WTC11 (cell line): ENCODE measurements around the gene ZNF3. TPM values are rescaled to one million over a fixed set of nuclear protein-coding genes. Genes with fewer than 3 reads are reported as not detected.
A peak's percentile ranks its signal among the peaks of the same experiment; 100 is the strongest.

Source experiments
- AR ChIP-seq: fragments of 250-450 bp; sonication (Bioruptor Pico); IDR thresholded peaks from 2 replicates; pipeline ENCODE4 v1.9.0; 2021; ENCODE audit warnings: mild to moderate bottlenecking
- ETV6 ChIP-seq: sonication (generic); formaldehyde crosslinking; IDR thresholded peaks from 2 replicates; pipeline ENCODE4 v1.8.1; 2022; ENCODE audit warnings: mild to moderate bottlenecking, missing genetic modification reagents
- GABPB1 ChIP-seq: sonication (generic); formaldehyde crosslinking; IDR thresholded peaks from 2 replicates; pipeline ENCODE4 v1.8.1; 2023; ENCODE audit warnings: mild to moderate bottlenecking, missing genetic modification reagents
- NFE2L1 ChIP-seq: sonication (generic); formaldehyde crosslinking; IDR thresholded peaks from 2 replicates; pipeline ENCODE4 v1.8.1; 2023; ENCODE audit warnings: missing genetic modification reagents
- NR3C1 ChIP-seq: sonication (generic); formaldehyde crosslinking; conservative IDR thresholded peaks from 2 replicates; pipeline ENCODE4 v1.8.1; 2023; ENCODE audit warnings: low read depth, mild to moderate bottlenecking, missing genetic modification reagents
- OVOL2 ChIP-seq: fragments of 250-450 bp; sonication (Bioruptor Pico); IDR thresholded peaks from 2 replicates; pipeline ENCODE4 v1.9.0; 2021; ENCODE audit warnings: mild to moderate bottlenecking, borderline replicate concordance
- RELA ChIP-seq: sonication (generic); formaldehyde crosslinking; IDR thresholded peaks from 2 replicates; pipeline ENCODE4 v1.8.1; 2022; ENCODE audit warnings: missing genetic modification reagents, mild to moderate bottlenecking, borderline replicate concordance
- TEAD1 ChIP-seq: sonication (generic); formaldehyde crosslinking; IDR thresholded peaks from 2 replicates; pipeline ENCODE4 v1.8.0; 2022; ENCODE audit warnings: mild to moderate bottlenecking, missing genetic modification reagents
- ZNF263 ChIP-seq: sonication (generic); formaldehyde crosslinking; IDR thresholded peaks from 2 replicates; pipeline ENCODE4 v1.8.1; 2022; ENCODE audit warnings: low read depth, mild to moderate bottlenecking, moderate library complexity, missing genetic modification reagents
- ZNF317 ChIP-seq: sonication (generic); formaldehyde crosslinking; IDR thresholded peaks from 2 replicates; pipeline ENCODE4 v1.8.1; 2023; ENCODE audit warnings: low read depth, mild to moderate bottlenecking, moderate library complexity, missing genetic modification reagents, borderline replicate concordance
- ZNF423 ChIP-seq: fragments of 250-450 bp; sonication (Bioruptor Pico); IDR thresholded peaks from 2 replicates; pipeline ENCODE4 v2.1.2; 2022; ENCODE audit warnings: mild to moderate bottlenecking, moderate library complexity
- ZNF532 ChIP-seq: fragments of 250-450 bp; sonication (Bioruptor Pico); IDR thresholded peaks from 2 replicates; pipeline ENCODE4 v1.9.0; 2021; ENCODE audit warnings: mild to moderate bottlenecking, borderline replicate concordance
- total RNA-seq: library from RNA; stranded (reverse); gene quantifications from 3 replicates; pipeline ENCODE4 v1.2.3, GENCODE V29; 2021
- TF ChIP-seq, protein P1 (sequence below): sonication (generic); formaldehyde crosslinking; IDR thresholded peaks from 2 replicates; pipeline ENCODE4 v1.8.0; 2022; ENCODE audit warnings: missing genetic modification reagents
- TF ChIP-seq, protein P2 (sequence below): fragments of 250-450 bp; sonication (Bioruptor Pico); IDR thresholded peaks from 2 replicates; pipeline ENCODE4 v2.1.2; 2022; ENCODE audit warnings: mild to moderate bottlenecking, moderate library complexity
- TF ChIP-seq, protein P3 (sequence below): sonication (generic); formaldehyde crosslinking; IDR thresholded peaks from 2 replicates; pipeline ENCODE4 v1.8.1; 2023; ENCODE audit warnings: mild to moderate bottlenecking, missing genetic modification reagents, moderate library complexity
- TF ChIP-seq, protein P4 (sequence below): fragments of 250-450 bp; sonication (Bioruptor Pico); IDR thresholded peaks from 2 replicates; pipeline ENCODE4 v1.8.0; 2021; ENCODE audit warnings: mild to moderate bottlenecking
- TF ChIP-seq, protein P5 (sequence below): sonication (generic); formaldehyde crosslinking; IDR thresholded peaks from 2 replicates; pipeline ENCODE4 v1.8.0; 2022; ENCODE audit warnings: mild to moderate bottlenecking, missing genetic modification reagents
- TF ChIP-seq, protein P6 (sequence below): sonication (generic); formaldehyde crosslinking; IDR thresholded peaks from 2 replicates; pipeline ENCODE4 v1.8.1; 2023; ENCODE audit warnings: mild to moderate bottlenecking, missing genetic modification reagents, borderline replicate concordance

Gene ZNF3
- total RNA-seq, 1 experiment from 2014 or later: 48.3 TPM

- TF ChIP-seq, protein P1, sequence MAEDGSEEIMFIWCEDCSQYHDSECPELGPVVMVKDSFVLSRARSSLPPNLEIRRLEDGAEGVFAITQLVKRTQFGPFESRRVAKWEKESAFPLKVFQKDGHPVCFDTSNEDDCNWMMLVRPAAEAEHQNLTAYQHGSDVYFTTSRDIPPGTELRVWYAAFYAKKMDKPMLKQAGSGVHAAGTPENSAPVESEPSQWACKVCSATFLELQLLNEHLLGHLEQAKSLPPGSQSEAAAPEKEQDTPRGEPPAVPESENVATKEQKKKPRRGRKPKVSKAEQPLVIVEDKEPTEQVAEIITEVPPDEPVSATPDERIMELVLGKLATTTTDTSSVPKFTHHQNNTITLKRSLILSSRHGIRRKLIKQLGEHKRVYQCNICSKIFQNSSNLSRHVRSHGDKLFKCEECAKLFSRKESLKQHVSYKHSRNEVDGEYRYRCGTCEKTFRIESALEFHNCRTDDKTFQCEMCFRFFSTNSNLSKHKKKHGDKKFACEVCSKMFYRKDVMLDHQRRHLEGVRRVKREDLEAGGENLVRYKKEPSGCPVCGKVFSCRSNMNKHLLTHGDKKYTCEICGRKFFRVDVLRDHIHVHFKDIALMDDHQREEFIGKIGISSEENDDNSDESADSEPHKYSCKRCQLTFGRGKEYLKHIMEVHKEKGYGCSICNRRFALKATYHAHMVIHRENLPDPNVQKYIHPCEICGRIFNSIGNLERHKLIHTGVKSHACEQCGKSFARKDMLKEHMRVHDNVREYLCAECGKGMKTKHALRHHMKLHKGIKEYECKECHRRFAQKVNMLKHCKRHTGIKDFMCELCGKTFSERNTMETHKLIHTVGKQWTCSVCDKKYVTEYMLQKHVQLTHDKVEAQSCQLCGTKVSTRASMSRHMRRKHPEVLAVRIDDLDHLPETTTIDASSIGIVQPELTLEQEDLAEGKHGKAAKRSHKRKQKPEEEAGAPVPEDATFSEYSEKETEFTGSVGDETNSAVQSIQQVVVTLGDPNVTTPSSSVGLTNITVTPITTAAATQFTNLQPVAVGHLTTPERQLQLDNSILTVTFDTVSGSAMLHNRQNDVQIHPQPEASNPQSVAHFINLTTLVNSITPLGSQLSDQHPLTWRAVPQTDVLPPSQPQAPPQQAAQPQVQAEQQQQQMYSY (CRISPR knock-in tag): no peak
- no peak for TF ChIP-seq RELA
- TF ChIP-seq, protein P2, sequence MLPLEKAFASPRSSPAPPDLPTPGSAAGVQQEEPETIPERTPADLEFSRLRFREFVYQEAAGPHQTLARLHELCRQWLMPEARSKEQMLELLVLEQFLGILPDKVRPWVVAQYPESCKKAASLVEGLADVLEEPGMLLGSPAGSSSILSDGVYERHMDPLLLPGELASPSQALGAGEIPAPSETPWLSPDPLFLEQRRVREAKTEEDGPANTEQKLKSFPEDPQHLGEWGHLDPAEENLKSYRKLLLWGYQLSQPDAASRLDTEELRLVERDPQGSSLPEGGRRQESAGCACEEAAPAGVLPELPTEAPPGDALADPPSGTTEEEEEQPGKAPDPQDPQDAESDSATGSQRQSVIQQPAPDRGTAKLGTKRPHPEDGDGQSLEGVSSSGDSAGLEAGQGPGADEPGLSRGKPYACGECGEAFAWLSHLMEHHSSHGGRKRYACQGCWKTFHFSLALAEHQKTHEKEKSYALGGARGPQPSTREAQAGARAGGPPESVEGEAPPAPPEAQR (CRISPR knock-in tag): no peak
- TF ChIP-seq, protein P3, sequence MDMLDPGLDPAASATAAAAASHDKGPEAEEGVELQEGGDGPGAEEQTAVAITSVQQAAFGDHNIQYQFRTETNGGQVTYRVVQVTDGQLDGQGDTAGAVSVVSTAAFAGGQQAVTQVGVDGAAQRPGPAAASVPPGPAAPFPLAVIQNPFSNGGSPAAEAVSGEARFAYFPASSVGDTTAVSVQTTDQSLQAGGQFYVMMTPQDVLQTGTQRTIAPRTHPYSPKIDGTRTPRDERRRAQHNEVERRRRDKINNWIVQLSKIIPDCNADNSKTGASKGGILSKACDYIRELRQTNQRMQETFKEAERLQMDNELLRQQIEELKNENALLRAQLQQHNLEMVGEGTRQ (CRISPR knock-in tag): no peak
- no peak for TF ChIP-seq AR
- TF ChIP-seq ZNF263: no peak
- TF ChIP-seq GABPB1 (CRISPR knock-in tag): peak; percentile 82
- no peak for TF ChIP-seq ZNF423
- TF ChIP-seq ZNF317 (CRISPR knock-in tag): no peak
- TF ChIP-seq, protein P4, sequence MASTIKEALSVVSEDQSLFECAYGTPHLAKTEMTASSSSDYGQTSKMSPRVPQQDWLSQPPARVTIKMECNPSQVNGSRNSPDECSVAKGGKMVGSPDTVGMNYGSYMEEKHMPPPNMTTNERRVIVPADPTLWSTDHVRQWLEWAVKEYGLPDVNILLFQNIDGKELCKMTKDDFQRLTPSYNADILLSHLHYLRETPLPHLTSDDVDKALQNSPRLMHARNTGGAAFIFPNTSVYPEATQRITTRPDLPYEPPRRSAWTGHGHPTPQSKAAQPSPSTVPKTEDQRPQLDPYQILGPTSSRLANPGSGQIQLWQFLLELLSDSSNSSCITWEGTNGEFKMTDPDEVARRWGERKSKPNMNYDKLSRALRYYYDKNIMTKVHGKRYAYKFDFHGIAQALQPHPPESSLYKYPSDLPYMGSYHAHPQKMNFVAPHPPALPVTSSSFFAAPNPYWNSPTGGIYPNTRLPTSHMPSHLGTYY (CRISPR knock-in tag): no peak
- TF ChIP-seq, protein P5, sequence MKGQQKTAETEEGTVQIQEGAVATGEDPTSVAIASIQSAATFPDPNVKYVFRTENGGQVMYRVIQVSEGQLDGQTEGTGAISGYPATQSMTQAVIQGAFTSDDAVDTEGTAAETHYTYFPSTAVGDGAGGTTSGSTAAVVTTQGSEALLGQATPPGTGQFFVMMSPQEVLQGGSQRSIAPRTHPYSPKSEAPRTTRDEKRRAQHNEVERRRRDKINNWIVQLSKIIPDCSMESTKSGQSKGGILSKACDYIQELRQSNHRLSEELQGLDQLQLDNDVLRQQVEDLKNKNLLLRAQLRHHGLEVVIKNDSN (CRISPR knock-in tag): peak; percentile 51; the same call in 1 of the 2 replicates
- TF ChIP-seq ETV6 (CRISPR knock-in tag): peak; percentile 47; the same call in 1 of the 2 replicates
- TF ChIP-seq, protein P6, sequence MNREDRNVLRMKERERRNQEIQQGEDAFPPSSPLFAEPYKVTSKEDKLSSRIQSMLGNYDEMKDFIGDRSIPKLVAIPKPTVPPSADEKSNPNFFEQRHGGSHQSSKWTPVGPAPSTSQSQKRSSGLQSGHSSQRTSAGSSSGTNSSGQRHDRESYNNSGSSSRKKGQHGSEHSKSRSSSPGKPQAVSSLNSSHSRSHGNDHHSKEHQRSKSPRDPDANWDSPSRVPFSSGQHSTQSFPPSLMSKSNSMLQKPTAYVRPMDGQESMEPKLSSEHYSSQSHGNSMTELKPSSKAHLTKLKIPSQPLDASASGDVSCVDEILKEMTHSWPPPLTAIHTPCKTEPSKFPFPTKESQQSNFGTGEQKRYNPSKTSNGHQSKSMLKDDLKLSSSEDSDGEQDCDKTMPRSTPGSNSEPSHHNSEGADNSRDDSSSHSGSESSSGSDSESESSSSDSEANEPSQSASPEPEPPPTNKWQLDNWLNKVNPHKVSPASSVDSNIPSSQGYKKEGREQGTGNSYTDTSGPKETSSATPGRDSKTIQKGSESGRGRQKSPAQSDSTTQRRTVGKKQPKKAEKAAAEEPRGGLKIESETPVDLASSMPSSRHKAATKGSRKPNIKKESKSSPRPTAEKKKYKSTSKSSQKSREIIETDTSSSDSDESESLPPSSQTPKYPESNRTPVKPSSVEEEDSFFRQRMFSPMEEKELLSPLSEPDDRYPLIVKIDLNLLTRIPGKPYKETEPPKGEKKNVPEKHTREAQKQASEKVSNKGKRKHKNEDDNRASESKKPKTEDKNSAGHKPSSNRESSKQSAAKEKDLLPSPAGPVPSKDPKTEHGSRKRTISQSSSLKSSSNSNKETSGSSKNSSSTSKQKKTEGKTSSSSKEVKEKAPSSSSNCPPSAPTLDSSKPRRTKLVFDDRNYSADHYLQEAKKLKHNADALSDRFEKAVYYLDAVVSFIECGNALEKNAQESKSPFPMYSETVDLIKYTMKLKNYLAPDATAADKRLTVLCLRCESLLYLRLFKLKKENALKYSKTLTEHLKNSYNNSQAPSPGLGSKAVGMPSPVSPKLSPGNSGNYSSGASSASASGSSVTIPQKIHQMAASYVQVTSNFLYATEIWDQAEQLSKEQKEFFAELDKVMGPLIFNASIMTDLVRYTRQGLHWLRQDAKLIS (CRISPR knock-in tag): no peak
- TF ChIP-seq TEAD1 (CRISPR knock-in tag): peak; percentile 37; the same call in 1 of the 2 replicates
- no peak for TF ChIP-seq ZNF532 (CRISPR knock-in tag)
- no peak for TF ChIP-seq OVOL2 (CRISPR knock-in tag)
- TF ChIP-seq NFE2L1: 0 out of 2 replicates have a peak, but pooled peaks have one; percentile 19
- TF ChIP-seq NR3C1 (CRISPR knock-in tag): no peak
Observed at GRCh38 chr7:100049441-100050291, 31.9 kb downstream of the ZNF3 start, which contains the start of gene ZSCAN21 (continued).
